ENCODE data around the gene CNIH3.

Gene CNIH3

DNA sequence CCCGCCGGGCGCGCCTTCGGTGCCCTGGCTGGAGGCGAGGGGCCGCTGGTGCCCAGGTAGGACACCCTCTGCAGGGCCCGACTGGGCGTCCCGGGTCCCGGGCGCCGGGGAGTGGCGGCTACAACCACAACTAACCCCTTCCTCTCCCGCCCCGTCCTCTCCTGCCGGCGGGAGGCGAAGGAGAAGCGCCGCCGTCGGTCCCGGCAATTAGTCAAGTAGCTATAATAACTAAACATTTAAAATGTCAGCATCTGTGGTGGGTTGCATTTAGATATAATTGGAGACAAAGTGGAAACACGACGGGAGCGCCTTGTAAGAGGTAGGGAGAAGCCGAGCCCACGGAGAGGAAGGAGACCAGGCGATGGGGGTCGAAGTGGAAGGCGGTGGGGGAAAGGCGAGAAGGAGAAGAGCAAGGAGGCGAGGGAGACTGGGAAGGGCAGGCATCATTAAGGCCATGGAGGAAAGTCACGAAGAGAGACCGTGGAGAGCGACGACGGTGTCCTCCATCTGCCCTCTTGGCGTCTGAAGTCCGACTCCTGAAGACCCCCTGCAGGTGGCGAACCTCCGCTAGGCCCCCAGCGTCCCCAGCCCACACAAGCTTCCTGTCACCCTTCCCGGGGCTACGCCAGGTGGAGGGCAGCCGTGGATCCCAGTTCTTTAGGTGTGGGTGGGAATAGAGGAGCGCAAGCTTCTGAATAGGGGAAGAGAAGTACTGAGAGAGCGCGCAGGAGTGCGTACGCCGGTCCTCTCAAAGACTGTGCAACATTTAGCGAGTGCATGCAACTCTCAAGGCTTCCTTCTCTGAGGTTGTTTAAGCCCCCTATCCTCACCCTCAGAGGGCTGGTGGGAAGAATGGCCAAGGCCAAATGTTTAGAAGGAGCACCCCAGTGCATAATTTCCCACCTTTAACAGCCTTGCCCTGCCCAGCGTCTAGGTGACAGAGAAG is 1.6 kb downstream of the CNIH3 start:
- DNase-seq, result no peak

DNA sequence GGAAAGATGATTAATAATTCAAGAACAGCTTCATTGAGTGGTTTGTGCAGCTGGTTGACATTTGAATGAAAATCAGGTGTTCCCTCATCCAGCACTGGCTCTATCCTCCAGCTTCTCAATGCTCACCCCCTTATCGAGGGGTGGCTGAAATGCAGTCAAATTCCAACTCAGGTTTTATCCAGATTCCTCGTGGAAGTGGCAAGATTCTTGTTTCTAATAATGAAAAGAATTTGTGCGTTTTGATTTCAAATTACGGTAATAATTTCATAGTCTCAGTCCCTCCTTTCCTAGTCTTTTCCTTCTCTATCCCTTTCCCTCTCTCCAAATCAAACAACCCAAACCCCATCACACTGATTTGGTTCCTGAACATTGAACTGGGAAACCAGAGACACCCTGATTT is 3.1 kb downstream of the CNIH3 start:
- no peak for DNase-seq

DNA sequence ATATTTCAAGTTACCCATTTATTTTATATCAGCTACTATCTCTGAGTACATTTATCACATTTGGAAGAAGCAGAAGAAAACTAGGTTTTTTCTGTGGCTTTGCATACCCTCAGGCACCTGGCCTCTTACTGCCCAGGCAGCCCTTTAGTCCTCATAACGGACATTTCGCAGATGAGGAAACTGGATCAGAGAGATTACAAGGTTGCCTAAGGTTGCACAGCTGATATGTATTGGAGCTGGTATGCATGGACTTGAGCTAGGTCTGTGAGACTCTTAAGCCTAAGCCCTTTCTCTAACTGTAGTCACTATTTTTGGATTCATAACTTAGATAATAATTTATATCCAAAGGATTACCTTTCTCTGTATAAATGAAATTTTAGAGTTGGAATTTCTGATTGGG is 4.0 kb downstream of the CNIH3 start:
- no peak for DNase-seq

DNA sequence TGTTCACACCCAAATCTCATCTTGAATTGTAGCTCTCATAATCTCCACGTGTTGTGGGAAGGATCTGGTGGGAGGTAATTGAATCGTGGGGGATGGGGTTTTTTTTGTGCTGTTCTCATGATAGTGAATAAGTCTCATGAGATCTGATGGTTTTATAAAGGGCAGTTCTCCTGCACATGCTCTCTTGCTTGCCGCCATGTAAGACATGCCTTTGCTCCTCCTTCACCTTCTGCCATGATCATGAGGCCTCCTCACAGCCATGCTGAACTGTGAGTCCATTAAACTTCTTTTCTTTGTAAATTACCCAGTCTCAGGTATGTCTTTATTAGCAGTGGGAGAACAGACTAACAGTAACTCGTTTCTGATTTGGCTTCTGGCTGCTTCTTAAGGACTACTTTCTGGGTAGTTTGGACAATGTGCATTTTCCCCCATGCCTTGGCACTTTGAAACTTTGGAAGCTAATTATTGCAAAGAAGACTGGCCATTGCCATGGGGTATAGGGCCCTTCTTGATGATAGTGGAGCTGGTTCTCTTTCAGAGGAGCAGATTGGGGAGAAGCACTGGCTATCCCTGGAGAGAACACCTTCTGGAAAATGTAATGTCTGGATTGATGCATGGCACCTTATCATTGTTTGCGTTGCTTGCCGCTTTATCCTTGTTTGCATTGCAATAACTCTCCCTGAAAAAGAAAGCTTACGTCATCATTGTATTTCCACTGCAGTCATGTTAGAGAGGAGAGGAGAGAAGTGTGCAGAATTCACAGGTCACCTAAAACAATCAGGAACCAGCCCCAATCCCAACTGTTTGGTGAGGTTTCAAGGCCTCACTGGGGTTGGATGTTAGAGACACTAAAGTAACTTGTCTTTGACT is 5.9 kb downstream of the CNIH3 start:
- DNase-seq, result peak; percentile 48 to 63

DNA sequence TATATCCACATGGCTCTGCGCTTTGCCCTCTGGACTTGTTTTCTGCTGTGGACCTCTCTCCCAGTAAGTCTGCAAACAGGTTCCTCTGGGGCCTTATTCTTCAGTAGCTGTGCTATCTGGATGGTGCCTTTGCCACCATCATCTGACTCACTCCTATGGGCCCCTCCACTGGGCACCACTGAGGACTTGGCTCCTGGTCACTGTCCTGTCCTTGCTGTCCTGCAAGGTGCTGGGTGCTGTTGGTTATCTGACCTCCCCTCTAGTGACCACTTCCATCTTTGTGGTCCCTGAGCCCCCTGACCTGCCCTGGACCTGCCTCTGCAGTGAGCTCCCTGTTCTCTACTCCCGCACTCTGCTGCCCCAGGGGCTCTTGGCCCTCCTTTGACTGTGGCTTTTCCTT is 6.7 kb downstream of the CNIH3 start:
- DNase-seq, result no peak

DNA sequence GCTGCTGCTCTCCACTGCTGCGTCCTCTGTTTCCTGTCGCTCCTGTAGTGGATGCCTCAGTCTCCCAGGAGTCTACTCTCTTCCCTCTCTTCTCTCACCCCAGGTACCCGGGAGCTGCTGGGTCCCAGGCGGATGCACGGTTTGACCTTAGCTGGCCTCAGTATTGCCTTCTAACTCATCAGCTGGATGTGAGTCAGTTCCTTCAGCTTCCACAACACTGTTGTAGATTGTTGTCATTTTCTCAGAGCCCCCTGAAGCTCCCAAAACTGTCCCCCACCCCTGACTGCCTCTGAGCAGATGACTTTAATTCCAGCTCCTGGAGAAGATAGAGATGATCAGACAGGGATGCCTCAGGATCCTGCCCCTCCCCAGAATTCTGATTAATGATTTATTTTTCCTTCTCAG is 7.2 kb downstream of the CNIH3 start:
- no peak for DNase-seq

DNA sequence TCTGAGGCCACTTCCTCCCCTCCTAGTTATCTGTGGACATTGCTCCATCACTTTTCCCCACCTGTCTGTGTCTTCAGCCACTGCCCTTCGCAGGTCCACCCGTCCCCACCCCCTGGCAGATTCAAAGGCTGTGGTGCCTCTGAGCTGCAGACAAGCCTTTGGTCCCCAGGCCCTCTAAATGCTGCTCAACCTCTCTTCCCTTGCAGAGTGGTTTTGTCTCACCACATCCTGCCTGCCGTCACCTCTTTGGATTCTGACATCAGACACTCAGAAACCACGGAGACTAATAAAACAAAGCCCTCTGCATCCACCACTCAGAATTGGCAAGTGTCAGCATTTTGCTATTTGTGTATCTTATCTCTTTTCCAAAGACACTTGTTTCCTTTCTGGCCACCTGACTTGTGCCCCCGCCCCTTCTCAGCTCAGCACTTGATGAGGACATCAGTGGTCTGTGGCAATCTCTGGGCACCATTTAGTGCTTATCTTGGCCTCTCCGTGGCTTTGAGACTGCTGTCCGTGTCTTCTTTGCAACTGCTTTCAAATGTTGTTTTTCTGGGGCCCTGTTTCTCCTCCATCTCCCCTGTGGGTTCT is 7.7 kb downstream of the CNIH3 start:
- peak; percentile 6 to 10 for DNase-seq

DNA sequence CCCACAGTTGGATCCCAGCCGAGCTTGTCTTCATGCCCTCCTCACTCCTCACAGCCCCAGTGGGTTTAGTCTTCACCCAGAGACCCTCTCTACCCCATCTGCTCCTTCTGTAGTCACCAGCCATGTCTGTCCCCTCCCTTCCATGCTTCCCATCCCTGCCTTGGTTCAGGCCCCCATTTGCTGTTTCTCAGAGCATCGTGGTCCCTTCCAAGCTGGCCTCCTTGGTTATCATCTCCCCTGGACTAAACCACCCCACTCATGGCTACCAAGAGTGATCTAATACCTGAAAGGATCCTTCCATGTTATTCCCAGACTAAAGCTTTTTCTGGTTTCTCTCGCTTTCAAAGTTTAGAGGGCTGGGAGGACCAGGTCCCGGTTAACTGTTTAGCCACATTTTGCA is 8.3 kb downstream of the CNIH3 start:
- no peak for DNase-seq

DNA sequence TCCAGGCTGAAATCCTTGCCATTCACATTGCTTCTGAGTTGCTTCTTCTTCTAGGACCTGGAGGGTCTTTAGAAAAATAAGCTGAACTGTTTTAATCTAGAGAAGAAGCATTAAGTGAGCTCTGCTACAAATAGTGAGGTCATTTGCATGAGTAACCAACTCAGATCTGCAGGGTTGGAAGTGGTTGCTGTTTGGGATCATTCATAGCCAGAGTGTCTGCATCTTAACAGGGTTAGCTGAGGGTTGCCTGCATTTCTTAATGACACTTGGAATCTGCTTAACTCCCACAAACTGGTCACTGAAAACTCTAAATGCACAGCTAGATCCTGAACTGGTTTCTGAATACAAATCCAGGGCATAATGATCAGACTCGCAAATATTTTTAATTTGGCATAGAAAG is 9.9 kb downstream of the CNIH3 start:
- DNase-seq, result no peak

DNA sequence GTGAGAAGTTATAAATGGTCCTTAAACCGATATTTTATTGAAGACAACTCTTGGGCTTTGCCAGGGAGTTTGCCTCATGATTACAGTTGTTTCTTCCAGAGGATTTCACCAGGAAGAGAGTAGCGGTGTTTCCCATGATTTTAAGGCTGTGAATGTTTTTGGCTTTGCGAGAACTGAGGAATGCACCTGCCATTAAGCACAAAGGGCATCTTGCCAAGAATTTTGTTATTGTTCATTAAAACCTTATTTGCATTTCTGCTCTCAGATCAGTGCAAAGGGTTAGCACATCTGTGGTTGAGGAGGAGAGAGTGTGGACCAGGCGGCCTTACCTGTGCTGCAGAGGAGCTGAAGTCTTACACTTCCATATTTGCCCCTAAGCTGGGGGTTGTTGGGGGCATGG is 13.8 kb downstream of the CNIH3 start:
- no peak for DNase-seq

DNA sequence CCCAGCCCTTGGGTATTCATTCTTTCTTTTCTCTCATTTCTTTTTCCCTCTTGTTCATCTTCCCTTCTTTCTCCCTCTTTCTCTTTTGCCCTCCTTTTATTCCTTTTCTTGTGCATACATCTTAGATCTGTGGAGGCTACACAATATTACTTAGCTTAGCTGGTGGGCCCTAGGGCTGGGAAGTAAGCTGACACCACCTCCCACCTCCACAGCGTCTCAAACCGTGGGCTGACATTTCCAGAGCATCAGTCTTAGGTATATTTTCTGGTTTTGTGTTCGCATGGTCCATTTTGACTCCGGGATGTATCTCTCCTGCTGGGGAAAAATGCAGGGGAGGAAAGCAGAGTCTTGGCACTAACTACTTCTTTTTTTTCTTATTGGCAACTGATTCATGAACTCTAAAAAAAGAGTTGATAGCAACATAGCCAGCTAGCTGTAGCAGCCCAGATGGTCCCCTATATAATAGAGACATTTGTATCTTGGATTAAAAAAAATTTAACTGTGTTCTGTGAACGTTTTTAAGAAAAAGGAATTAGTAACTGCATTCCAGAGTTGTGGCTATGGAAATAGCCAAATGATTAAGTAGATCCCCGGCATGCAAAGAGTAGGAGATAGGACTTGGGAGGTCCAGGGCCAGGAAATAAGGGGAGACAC is 15.5 kb downstream of the CNIH3 start:
- no peak for DNase-seq

DNA sequence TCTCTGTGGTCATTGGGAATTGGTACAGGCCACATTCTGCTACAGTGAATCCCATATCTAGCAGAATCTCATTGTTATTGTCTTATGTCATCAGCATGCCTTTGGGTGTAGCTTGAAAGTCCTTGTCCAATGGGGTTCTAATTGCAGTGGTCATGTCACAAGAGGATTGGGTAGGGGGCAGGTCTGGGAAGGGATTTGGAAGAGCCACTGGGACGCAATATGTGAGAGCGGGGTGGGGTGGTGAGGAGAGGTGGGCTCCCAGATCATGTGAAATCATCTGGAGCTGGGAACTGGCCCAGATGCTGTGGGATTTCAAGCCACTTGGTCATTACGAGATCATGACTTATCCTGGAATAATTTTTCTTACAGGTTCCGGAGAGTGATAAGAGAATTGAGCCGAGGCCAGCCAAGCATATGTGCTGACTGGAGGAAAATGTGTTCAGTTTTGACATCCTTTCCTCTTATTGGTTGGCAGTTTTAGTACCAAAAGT is 16.3 kb downstream of the CNIH3 start:
- DNase-seq, result no peak

DNA sequence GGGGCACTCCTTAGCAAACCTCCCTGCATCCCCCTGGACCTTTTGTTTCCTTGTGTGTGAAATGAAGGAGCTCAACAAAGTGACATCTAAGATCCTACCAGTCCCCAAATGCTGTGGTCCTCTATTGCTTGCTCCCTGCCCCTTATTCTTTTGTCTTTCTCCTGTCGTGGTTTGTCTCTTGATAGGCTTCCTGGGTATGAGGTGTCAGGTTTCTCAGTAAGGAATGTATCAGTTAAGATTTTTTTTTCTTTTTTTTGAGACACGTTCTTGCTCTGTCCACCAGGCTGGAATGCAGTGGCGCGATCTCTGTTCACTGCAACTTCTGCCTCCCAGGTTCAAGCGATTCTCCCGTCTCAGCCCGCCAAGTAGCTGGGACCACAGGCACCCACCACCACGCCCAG is 16.8 kb downstream of the CNIH3 start:
- DNase-seq, result no peak

DNA sequence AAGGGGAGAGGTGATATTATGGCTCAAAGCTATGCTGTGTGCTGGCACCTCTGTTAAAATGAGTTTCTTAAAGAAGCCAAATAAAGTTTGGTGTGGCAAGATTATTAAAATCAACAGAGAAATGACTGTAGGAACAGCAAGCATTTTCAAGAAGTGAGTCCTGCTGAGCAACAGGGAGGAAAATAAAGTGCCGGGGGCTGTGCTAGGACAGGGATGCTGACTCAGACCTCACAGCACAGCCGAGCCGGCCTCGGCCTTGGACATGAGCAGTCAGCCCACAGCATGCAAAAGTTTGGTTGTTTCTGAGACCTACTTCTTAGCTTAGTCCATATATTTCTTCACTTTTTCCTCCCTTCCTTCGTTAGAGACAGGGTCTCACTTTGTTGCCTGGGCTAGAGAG is 19.2 kb downstream of the CNIH3 start:
- no peak for DNase-seq

DNA sequence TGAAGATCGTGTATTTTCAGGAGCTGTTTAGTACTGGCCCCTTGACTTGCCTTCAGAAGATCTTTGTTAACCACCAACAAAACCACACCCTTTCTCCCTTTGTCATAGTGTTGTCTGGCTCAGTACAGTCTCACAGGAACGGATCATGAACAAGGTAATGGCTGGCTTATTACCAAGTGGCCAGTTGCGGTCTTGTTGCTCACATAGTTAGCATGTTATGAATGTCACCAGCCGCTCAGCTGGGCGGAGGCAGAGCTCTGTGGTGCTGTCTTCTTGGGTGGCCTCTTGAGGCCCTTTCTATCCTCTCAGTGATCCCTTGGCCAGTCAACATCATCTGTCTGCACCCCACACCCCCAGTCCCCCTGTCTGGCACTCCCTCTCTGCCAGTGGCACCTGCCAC is 21.4 kb downstream of the CNIH3 start:
- DNase-seq, result no peak

DNA sequence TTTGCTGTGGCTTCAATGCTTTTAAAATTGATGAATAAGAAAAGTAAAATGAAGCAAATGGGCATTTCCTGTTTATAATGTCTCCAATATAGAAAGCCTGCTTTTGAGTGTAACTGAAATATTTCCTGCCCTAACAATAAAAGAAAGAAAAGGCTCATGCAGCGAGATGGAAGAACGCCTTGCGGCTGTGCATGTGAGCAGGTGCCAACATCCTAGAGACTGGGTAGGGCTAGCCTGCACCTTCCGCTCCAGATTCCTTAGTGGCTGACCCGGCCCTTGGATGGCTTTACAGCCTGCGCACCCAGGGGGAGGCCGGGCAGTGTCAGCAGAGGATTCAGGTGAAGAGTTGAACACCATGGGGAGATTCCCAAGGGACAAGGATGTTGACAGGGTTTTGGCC is 21.8 kb downstream of the CNIH3 start:
- no peak for DNase-seq

DNA sequence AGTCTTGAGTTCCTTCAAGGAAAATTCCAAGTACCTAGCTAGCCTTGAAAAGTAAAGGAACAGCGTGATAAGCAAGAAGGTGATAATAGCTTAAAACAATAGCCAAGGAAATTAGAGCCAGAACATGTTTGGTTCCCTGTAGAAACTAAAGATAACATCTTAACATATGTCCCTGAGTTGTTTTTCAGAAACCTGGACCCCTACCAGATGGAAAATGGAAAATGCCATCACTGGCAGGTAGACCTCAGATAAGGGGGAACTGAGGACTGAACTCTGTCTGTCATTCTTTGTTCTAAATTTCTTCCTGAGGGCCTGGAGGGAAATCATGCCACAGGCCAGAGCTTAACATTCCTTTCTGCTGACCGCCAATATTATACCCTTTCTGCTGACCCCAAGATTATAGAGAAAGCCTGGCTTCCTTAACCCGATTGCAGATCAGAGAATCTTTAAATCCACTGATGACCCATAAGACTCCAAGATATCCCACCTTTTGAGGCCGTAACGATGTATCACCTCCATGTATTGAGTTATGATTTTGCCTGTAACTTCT is 23.4 kb downstream of the CNIH3 start:
- DNase-seq, result no peak

DNA sequence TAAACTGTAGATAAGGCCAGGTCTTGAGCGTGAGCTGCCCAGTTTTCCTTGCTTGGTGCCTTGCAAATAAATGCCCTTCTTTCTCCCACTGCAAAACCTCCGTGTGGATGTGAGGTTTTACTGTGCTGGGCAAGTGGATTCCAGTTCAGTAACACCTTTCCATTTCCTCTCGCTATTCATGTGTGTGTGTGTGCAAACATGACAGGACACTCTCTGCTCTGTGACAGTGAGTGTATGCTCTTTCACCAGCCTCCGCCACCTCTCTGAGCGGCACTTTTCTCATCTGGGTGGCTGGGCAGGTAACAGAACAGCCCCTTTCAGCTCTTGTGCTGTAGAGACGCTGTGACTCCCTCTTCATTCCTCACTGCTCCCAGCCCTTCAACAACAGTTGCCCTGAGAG is 23.9 kb downstream of the CNIH3 start:
- DNase-seq, result no peak

DNA sequence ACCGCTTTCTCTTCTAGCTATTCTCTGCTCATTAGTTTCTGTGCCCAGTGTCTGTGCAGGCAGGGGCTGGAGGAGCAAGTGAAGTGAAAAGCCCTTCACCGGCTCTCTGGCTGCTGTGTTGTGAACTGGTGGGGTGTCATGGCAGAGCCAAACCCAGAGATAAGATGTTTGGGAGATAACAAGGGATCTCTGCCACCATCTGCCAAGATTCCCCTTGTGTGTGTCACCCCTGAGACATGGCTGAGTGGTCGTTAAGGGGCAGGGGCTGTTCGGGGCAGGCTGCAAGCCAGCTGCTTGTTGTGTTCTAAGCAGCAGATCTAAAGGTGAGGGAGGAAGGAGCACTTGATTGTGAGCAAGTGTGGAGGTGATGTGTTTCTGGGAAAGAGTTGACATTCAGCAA is 24.5 kb downstream of the CNIH3 start:
- no peak for DNase-seq

DNA sequence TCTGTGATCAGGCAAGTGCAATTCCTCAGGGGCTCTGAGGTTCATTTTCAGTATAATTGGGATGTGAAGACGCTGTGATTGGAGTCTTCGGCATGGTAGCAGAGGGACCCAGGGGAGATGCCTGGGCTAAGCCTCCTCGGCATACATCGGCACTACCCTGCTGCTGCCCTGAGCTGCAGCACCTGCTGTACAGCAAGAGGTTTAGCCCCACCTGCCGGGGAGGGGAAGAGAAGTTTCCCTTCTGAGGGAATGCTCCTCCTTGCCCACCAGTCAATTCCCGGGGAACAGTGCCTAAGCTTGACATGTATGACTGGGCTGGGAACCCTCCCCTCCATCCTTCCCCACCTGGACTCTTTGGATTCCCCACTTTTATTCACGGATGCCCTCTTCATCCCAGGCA is 24.9 kb downstream of the CNIH3 start:
- peak; percentile 20 to 78 for DNase-seq

DNA sequence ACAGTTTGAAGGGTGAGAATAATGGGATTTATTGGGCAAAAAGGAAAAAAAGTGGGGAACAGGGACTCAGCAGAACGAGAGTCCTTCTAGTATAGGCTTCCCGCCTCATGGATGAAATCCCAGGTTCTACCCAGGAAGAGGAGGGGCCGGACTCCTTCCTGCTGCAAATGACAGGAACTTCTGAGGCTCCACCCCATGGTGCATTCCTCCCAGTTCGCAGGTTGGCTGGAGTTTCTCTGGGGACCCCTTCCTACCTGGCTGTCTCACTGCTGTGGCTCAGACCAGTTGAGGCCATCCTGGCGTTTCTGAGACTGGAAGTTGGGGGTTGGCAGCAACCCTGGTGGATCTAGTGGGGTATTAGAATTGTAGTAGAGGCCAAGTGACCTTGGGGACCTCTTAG is 27.5 kb downstream of the CNIH3 start:
- no peak for DNase-seq

DNA sequence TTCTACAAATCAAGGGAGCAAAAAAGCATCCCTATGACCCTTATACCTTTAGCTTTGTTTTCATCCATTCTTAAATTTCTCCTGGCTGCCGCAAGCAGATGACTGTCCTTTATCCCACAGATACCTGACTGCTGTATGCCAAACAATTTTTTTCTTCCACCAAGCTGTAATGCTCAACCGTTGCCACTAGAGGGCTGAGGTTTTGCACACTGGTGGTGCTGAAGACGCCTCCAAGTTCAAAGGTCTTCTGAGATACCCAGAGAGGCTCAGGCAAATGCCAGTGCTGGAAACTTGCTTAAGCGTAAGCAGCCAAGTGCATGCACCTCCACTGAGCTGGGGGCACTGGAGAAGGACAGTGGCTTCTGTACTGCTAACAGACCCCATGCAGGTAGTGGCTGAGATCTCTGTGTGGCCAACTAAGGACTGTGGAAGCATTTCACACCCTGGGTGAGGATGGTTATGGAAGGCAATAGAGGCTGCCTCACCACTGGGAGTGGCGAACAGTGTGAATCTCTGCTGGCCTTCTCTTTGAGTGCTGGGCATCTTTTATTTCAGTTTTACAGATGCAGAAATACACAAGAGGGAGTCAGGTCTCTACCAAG is 28.5 kb downstream of the CNIH3 start:
- peak; percentile 17 to 30 for DNase-seq
